ENCODE measurements around the gene OPRD1.

OPRD1 gene

GRCh38 chr1:28860332-28861073 lies 48.5 kb downstream of the OPRD1 start (continued):
- TF ChIP-seq ZSCAN5A (tag by site-specific recombination; IDR thresholded peaks at IDR 0.05): no peak
- no peak for TF ChIP-seq ZBTB7A (tag by site-specific recombination; IDR thresholded peaks at IDR 0.05; ENCODE audit: low read depth)
- no peak for TF ChIP-seq ZNF501 (tag by site-specific recombination; IDR thresholded peaks at IDR 0.05)
- peak; percentile 43 for TF ChIP-seq SETDB1 (IDR thresholded peaks at IDR 0.05; ENCODE audit: insufficient read length, low read length)
- TF ChIP-seq FEZF1 (tag by site-specific recombination; IDR thresholded peaks at IDR 0.05): peak; percentile 68
- peak; percentile 45; the same call in 1 of the 2 replicates for TF ChIP-seq ZFP69B (tag by site-specific recombination; IDR thresholded peaks at IDR 0.05)
- TF ChIP-seq ZBTB11 (tag by site-specific recombination; conservative IDR thresholded peaks at IDR 0.05; ENCODE audit: low read depth): no peak
- TF ChIP-seq KLF8 (tag by site-specific recombination; IDR thresholded peaks at IDR 0.05): 0 out of 2 replicates have a peak, but pooled peaks have one; percentile 19
- no peak for TF ChIP-seq ATF2 (tag by site-specific recombination; IDR thresholded peaks at IDR 0.05; ENCODE audit: low read depth)
- TF ChIP-seq, protein P1, sequence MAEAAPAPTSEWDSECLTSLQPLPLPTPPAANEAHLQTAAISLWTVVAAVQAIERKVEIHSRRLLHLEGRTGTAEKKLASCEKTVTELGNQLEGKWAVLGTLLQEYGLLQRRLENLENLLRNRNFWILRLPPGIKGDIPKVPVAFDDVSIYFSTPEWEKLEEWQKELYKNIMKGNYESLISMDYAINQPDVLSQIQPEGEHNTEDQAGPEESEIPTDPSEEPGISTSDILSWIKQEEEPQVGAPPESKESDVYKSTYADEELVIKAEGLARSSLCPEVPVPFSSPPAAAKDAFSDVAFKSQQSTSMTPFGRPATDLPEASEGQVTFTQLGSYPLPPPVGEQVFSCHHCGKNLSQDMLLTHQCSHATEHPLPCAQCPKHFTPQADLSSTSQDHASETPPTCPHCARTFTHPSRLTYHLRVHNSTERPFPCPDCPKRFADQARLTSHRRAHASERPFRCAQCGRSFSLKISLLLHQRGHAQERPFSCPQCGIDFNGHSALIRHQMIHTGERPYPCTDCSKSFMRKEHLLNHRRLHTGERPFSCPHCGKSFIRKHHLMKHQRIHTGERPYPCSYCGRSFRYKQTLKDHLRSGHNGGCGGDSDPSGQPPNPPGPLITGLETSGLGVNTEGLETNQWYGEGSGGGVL (tag by site-specific recombination; IDR thresholded peaks at IDR 0.05): no peak
- TF ChIP-seq WT1 (tag by site-specific recombination; IDR thresholded peaks at IDR 0.05): peak; percentile 23; the same call in 1 of the 2 replicates
- TF ChIP-seq ZNF16 (tag by site-specific recombination; IDR thresholded peaks at IDR 0.05; ENCODE audit: low read depth): no peak
- TF ChIP-seq ZNF248 (tag by site-specific recombination; IDR thresholded peaks at IDR 0.05): no peak
- TF ChIP-seq, protein P2, sequence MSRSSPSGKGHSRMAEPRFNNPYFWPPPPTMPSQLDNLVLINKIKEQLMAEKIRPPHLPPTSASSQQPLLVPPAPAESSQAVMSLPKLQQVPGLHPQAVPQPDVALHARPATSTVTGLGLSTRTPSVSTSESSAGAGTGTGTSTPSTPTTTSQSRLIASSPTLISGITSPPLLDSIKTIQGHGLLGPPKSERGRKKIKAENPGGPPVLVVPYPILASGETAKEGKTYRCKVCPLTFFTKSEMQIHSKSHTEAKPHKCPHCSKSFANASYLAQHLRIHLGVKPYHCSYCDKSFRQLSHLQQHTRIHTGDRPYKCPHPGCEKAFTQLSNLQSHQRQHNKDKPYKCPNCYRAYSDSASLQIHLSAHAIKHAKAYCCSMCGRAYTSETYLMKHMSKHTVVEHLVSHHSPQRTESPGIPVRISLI (tag by site-specific recombination; IDR thresholded peaks at IDR 0.05): peak; percentile 91
- TF ChIP-seq ZNF24 (tag by site-specific recombination; IDR thresholded peaks at IDR 0.05): no peak; the same call in none of the 2 replicates
- no peak for TF ChIP-seq ZBTB1 (tag by site-specific recombination; IDR thresholded peaks at IDR 0.05)
- no peak for TF ChIP-seq OVOL3 (tag by site-specific recombination; IDR thresholded peaks at IDR 0.05)
- no peak for TF ChIP-seq ZNF514 (tag by site-specific recombination; IDR thresholded peaks at IDR 0.05)
- TF ChIP-seq, protein P3, sequence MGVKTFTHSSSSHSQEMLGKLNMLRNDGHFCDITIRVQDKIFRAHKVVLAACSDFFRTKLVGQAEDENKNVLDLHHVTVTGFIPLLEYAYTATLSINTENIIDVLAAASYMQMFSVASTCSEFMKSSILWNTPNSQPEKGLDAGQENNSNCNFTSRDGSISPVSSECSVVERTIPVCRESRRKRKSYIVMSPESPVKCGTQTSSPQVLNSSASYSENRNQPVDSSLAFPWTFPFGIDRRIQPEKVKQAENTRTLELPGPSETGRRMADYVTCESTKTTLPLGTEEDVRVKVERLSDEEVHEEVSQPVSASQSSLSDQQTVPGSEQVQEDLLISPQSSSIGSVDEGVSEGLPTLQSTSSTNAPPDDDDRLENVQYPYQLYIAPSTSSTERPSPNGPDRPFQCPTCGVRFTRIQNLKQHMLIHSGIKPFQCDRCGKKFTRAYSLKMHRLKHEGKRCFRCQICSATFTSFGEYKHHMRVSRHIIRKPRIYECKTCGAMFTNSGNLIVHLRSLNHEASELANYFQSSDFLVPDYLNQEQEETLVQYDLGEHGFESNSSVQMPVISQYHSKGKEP (tag by site-specific recombination; IDR thresholded peaks at IDR 0.05): no peak
- no peak for TF ChIP-seq KLF16 (tag by site-specific recombination; IDR thresholded peaks at IDR 0.05)
- no peak for TF ChIP-seq ZNF48 (tag by site-specific recombination; IDR thresholded peaks at IDR 0.05)
- no peak for TF ChIP-seq PRDM1 (tag by site-specific recombination; IDR thresholded peaks at IDR 0.05)
- no peak for TF ChIP-seq ZFHX2 (tag by site-specific recombination; conservative IDR thresholded peaks at IDR 0.05)
- no peak for TF ChIP-seq ZNF426 (tag by site-specific recombination; IDR thresholded peaks at IDR 0.05)
- TF ChIP-seq, protein P4, sequence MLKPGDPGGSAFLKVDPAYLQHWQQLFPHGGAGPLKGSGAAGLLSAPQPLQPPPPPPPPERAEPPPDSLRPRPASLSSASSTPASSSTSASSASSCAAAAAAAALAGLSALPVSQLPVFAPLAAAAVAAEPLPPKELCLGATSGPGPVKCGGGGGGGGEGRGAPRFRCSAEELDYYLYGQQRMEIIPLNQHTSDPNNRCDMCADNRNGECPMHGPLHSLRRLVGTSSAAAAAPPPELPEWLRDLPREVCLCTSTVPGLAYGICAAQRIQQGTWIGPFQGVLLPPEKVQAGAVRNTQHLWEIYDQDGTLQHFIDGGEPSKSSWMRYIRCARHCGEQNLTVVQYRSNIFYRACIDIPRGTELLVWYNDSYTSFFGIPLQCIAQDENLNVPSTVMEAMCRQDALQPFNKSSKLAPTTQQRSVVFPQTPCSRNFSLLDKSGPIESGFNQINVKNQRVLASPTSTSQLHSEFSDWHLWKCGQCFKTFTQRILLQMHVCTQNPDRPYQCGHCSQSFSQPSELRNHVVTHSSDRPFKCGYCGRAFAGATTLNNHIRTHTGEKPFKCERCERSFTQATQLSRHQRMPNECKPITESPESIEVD (tag by site-specific recombination; IDR thresholded peaks at IDR 0.05): peak; percentile 82
- TF ChIP-seq ZNF549 (tag by site-specific recombination; IDR thresholded peaks at IDR 0.05): no peak

Measured in HEK293 (cell line).